HG02588 (cell line): Measurements from ENCODE around the gene TAF11L13.
"Not testable (repeated sequence)": the region's sequence is repeated elsewhere in the genome, so short reads cannot be mapped to it uniquely, and the experiment has no call there.

Experiments
- ATAC-seq: cut with Tn5 transposase; IDR thresholded peaks from one replicate; pipeline ENCODE4 v1.9.1; 2021; ENCODE audit warnings: mild to moderate bottlenecking, moderate library complexity; ENCODE audit not compliant: unreplicated experiment

The TAF11L13 gene

DNA sequence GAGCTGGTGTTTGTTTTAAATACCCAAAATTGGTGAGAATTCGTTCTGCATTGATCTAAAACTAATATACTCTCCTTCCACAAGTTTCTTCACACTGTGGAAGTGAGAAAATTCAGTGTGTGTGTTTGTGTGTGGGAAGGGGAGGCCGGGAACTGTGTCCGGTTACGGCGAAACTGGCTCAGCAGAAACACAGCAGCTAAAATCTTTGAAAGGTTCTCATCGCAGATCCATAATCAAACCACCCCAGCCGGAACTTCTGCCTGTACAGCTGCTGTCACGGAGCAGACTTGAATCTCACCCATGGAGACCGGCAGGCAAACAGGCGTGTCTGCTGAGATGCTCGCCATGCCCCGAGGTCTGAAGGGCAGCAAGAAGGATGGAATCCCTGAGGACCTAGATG, at the start of gene TAF11L13:
Gene TAF11L13, plus strand, starts transcription at position 301 of the 400 bp plus-strand sequence.
- ATAC-seq = not testable (repeated sequence)

GRCh38 chr5:17585658-17586057, 46.2 kb upstream of the TAF11L13 start, which contains the start of gene TAF11L7:
Gene TAF11L7 (minus strand): TSS chr5:17585758.
- ATAC-seq = not testable (repeated sequence)

- ATAC-seq = not testable (repeated sequence)
Measured at GRCh38 chr5:17590860-17591259, 41.0 kb upstream of the TAF11L13 start, which contains the start of gene TAF11L8. Gene TAF11L8 (minus strand): TSS chr5:17590960.

GRCh38 chr5:17594255-17594654, 37.6 kb upstream of the TAF11L13 start, which contains the start of gene TAF11L9:
Gene TAF11L9 (minus strand): TSS chr5:17594394.
- ATAC-seq = not testable (repeated sequence)

DNA sequence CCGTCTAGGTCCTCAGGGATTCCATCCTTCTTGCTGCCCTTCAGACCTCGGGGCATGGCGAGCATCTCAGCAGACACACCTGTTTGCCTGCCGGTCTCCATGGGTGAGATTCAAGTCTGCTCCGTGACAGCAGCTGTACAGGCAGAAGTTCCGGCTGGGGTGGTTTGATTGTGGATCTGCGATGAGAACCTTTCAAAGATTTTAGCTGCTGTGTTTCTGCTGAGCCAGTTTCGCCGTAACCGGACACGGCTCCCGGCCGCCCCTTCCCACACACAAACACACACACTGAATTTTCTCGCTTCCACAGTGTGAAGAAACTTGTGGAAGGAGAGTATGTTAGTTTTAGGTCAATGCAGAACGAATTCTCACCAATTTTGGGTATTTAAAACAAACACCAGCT, 34.2 kb upstream of the TAF11L13 start, which contains the start of gene TAF11L10:
Gene TAF11L10, minus strand, starts transcription at position 101 of the 400 bp plus-strand sequence.
- ATAC-seq = not testable (repeated sequence)

DNA sequence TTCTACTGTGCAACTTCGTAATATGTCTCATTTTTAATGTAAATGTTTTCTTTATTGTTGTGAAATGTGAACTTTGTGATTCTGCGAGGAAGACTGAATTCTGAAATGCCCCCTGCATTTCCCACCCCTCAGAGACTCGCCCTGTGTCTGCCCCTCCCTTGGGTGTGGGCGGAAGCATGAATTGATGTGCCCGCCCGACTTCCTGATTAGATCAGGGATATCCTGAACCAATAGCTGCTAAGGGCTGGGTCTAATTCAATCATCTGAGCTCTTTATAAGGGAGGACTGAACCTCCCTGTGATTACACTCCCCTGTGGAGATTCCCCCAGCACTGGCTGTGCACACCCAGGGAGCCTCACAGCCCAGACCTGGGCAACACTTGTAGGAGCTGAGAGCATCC, 28.0 kb upstream of the TAF11L13 start, which contains the start of gene TAF11L11:
Gene TAF11L11, plus strand, starts transcription at position 304 of the 400 bp plus-strand sequence.
- ATAC-seq = not testable (repeated sequence)

GRCh38 chr5:17604951-17605350, 26.9 kb upstream of the TAF11L13 start:
- ATAC-seq = no peak

- ATAC-seq = not testable (repeated sequence)
Measured at GRCh38 chr5:17607461-17607860, 24.4 kb upstream of the TAF11L13 start.

DNA sequence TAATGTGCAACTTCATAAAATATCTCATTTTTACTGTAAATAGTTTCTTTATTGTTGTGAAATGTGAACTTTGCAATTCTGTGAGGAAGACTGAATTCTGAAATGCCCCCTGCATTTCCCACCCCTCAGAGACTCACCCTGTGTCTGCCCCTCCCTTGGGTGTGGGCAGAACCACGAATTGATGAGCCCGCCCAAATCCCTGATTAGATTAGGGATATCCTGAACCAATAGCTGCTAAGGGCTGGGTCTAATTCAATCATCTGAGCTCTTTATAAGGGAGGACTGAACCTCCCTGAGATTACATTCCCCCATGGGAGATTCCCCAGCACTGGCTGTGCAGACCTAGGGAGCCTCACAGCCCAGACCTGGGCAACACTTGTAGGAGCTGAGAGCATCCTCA, 21.8 kb upstream of the TAF11L13 start, which contains the start of gene TAF11L12:
Gene TAF11L12, plus strand, starts transcription at position 301 of the 400 bp plus-strand sequence.
- not testable (repeated sequence) for ATAC-seq

DNA sequence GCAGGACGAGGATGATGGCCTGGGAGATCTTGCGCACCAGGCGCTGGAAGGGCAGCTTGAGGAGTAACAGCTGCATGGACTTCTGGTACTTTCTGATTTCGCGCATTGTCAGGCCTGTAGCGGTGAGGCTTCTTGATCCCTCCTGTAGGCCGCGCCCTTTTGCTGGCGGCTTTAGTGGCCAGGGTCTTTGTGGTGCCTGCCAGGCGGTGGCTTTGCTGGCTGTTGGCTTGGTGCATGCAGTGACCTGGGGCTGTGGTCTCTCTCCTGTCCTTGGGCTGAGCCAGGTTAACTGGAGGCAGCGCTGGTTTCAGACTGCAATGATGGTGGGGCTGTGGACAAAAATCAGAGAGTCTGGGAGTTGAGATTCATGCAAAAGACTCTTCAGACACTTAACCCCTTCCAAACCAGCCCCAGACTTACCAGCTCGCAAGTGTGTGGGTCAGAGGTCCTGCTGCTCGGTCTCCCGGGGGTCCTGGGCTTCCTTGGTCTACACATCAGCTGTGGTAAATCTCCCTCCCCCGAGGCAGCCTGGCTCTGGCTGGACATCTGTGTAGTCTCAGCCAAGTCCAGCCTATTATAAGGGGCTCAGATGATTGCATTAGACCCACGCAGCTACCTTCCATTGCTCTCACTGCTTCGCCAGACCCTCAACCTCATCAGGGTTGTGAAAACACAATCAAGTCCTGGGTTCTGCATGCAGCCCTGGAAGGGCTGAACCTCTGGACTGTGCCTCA, 16.8 kb upstream of the TAF11L13 start:
- ATAC-seq = no peak

GRCh38 chr5:17619354-17619753, 12.5 kb upstream of the TAF11L13 start:
- ATAC-seq = no peak

DNA sequence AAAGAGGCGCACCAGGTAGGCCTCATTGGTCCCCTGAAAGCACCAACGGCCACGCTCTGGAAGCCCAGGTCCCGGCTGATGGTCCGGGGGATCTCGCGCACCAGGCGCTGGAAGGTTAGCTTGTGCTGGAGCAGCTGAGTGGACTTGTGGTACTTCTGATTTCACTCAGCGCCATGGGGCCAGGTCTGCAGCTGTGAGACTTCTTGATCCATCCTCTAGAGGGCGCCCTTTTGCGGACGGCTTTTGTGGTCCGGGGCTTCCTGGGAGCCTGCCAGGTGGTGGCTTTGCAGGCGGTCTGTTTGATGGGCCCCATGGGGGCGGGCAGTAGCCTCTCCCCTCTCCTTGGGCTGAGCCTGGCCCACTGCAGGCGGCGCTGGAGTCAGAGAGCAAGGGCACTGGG, 11.3 kb upstream of the TAF11L13 start:
- ATAC-seq = no peak

- no peak for ATAC-seq
Measured at GRCh38 chr5:17625686-17626085, 6.2 kb upstream of the TAF11L13 start.

DNA sequence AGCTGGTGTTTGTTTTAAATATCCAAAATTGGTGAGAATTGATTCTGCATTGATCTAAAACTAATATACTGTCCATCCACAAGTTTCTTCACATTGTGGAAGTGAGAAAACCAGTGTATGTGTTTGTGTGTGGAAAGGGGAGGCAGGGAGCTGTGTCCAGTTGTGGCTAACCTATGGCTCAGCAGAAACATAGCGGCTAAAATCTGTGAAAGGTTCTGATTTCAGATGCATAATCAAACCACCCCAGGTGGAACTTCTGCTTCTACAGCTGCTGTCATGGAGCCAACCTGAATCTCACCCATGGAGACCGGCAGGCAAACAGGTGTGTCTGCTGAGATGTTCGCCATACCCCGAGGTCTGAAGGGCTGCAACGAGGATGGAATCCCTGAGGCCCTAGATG, 2.3 kb downstream of the TAF11L13 start, which contains the start of gene TAF11L14:
Gene TAF11L14, plus strand, starts transcription at position 301 of the 400 bp plus-strand sequence.
- no peak for ATAC-seq

DNA sequence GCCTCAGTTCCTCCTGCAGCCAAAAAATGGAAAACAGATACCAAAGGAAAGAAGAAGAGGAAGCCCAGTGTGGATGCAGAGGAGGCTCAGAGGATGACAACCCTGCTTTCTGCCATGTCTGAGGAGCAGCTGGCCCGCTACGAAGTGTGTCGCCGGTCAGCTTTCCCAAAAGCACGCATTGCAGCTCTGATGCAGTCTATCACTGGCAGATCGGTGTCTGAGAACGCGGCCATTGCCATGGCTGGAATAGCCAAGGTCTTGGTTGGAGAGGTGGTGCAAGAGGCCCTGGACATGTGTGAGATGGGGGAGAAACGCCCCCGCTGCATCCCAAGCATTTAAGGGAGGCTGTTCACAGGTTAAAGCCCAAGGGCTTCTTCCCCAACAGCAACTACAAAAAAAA, 17.3 kb downstream of the TAF11L13 start:
- ATAC-seq = not testable (repeated sequence)

DNA sequence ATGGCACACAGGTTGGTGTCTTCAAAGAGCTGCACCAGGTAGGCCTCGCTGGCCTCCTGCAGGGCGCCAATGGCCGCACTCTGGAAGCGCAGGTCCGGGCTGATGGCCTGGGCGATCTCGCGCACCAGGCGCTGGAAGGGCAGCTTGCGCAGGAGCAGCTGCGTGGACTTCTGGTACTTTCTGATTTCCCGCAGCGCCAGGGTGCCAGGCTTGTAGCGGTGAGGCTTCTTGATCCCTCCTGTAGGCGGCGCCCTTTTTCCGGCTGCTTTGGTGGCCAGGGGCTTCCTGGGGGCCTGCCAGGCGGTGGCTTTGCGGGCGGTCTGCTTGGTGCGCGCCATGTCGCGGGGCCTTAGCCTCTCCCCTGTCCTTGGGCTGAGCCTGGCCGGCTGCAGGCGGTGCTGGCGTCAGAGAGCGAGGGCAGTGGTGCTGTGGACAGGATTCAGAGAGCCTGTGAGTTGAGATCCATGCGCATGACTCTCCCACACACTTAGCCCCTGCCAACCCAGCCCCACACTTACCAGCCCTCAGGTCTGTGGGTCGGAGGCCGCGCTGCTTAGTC, 23.4 kb downstream of the TAF11L13 start:
- not testable (repeated sequence) for ATAC-seq

DNA sequence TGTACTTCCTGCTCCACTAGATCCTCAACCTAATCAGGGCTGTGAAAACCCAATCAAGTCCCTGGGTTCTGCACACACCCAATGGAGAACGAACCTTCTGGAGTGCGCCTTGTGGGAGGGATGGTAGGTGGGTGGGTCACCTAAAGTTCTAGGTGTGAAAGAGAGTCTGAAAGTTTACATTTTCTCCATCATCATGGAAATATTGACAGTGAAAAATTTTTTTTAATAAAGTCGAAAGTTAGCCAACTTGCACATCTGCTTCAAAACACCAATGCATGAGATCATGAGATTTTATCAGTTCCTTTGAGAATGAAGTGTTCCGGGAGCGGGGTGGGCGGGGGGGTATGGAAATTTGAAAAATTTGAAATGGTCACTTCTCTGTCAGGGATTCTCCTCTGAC, 24.0 kb downstream of the TAF11L13 start:
- ATAC-seq = no peak

DNA sequence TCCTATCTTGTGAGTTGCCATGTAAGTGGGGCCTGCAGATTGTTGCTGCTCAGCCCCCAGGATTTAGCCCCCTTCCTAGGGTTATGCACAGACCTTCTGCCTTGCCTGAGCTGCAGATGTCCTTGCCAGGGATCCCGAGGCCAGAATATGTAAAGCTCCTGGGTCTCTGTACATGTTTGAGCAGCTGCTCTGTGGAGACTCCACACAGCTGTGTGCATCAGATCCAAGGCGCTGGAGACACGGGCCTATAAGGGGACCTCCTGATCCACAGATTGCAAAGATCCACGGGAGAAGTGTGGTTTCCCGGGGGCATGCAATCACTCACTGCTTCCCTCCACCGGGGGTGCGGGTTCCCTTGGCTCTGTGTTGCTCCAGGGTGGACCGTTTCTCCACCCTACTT, 31.3 kb downstream of the TAF11L13 start:
- ATAC-seq = no peak

- no peak for ATAC-seq
Measured at GRCh38 chr5:17665836-17666235, 33.9 kb downstream of the TAF11L13 start.

- ATAC-seq = no peak
Measured at GRCh38 chr5:17666726-17667235, 34.9 kb downstream of the TAF11L13 start.

- ATAC-seq = no peak
Measured at GRCh38 chr5:17670353-17670752, 38.5 kb downstream of the TAF11L13 start.
